HG03135 (cell line): ENCODE results near the gene EYA4.

Source experiments
- ATAC-seq: cut with Tn5 transposase; IDR thresholded peaks from one replicate; pipeline ENCODE4 v1.9.1; 2021; ENCODE audit warnings: mild to moderate bottlenecking, moderate library complexity; ENCODE audit not compliant: unreplicated experiment

EYA4 gene

DNA sequence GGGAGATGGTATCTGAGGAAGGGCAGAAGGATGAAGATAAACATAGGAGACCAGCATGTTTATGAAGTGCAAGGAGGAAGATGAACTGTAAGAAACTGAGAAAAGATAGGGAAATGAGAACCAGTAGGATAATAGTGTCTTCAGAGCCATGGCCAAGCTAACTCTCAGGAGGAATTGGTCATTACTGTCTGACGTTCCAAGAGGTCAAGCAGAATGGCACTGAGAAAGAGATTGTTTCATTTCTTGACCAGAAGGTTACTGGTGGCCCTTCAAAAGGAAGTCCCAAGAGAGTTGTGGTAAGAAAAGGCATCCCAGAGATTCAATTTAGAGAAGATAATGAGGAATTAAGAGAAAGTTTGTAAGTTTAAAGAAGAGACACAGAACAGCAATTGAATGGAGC lies 47.5 kb downstream of the EYA4 start:
- no peak for ATAC-seq

DNA sequence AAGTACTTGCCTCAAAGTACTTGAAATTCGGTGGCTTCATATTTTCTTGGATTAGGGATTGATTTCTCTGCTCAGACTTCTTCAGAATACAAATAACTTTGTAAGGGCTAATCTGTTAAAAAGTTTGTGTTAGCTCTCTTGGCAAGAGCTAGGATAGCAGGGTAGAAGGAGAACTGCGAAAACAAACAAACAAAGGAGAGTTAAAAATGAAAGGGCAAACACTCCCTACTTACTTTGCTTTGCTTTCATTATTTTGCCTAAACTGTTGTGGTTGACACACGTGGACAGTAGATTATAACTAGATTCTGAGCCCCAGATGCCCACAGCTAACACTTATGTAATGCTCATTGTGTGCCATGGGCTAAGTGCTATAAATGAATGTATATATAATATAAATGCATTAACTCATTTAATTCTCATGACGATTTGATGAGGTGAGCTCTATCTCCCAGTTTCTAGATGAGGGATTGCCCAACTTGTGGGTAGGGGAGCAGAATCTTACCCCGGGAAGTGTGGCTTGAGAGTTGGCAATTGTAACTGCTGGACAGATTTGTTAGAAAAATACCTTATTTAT lies 48.7 kb downstream of the EYA4 start:
- no peak for ATAC-seq

DNA sequence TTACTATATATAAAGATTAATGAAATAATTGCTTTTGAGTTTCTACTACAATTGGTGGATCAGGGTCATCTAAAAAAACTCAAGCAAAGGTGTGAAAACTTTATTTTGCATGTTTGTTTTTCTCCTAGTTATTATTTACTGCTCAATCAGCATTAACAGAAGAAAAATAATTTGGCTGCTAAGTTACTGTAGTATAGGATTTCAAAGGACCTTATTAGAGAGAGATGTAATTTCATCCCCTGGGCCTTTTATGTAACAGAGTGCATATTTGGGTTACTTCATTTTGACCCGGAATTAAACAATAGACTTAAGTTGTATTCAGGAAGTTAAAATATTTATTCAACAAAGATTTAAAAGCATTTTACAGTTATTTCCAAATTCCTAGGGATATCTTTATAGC lies 49.8 kb downstream of the EYA4 start:
- no peak for ATAC-seq

DNA sequence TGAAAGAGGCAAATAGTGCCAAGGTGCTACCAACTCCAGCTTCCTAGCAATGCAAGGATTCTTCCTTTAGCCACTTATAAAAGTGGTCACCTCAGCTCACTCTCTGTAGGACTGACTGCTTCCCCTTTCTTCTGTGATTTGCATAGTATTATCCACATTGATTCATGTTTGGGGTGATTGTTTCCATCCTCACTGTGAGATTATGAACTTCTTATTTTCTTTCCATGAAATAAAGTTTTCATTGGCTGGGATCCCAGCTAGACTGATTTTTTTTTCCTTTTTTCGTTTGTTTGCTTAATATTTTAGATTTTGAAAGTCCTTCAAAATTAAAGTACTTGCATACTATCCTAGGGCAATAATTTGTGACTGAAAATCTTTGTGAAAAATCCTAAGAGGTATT lies 50.5 kb downstream of the EYA4 start:
- no peak for ATAC-seq

DNA sequence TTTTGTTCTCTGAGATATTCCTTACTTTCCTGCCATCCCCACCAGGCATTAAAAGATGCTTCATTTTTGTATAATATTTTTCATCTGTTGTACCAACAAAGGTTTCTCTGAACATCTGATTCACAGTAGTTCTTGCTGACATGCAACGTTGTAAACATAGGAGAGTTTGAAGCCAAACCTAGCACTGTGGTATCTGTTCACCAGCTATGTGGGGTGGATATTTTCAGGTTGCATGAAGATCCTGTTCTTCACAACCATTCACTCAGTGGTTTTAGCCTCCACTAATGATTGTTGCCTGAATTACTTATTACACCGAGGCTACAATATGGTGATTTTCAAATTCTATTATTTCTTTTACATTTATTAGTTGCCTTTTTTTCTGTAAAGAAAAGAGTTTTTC lies 56.5 kb downstream of the EYA4 start:
- no peak for ATAC-seq

DNA sequence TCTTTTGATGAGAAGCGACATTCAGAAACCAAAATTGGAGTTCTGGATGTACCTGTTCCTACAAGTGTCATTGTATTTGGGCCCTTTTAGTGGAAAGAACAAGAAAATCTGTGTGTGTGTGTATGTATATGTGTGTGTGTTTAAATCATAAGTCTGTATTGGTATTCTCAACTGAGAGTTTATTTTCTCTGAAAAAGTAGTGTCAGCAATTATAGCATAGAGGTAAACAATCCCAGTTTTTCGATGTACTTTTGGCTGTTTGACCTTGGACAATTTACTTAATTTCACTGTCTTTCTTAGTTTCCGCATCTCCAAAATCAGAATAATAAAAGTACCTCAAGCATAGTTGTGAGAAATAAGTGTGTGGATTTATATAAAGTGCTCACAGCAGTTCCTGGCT lies 57.2 kb downstream of the EYA4 start:
- ATAC-seq: no peak

DNA sequence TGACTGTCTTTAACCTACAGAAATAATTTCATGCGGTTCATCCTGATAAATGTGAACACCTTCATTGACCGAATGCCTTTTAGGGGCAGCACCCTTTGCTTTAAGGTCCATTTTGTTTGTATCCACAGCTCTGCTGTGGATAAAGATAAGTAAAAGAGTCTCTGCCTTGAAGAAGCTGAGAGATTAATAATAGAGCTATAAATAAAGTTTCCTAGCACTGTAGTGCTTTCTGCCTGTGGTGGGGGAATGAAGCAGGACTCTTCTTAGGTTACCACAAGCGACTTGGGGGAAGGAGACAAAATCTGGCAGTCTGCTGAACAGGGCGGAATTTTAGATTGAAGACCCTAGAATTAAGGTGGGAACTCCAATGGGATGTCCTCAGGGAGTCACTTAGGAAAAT lies 57.6 kb downstream of the EYA4 start:
- no peak for ATAC-seq

DNA sequence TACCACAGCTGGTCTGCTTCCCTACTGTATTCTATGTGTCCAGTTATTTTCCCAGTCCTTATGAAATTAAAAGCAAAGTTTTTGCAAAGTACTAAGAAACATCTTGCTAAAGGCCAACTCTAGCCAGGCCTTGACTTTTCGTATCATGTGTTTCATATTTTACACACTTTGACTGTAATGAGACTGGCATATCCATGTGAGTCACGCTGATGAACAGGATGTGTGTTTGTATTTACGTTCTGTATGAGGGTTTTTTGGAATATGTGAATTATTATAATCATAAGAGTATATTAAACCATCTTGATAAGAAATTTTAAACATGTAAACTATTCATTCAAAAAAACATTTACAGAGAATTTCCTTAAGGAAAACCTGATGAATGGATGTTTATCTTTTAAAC lies 59.7 kb downstream of the EYA4 start:
- ATAC-seq: no peak

DNA sequence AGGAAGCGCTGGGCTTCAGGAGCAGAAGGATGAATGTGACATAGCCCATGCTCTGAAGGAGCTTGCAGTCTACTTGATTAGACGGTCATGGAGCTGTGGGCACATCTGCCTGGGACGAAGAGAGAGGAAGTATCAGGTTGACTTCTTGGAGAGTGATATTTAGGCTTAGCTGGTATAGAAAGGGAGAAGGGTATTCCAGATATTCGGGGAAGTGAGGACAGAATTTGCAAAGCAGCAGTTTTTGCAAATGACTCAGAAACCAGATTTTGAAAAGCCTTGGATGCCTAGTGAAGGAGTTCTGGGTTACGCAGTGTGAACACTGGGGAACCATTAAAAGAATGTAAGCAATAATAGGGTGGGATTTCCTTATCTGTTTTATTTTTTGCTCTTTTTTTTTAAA lies 60.7 kb downstream of the EYA4 start:
- ATAC-seq: no peak

DNA sequence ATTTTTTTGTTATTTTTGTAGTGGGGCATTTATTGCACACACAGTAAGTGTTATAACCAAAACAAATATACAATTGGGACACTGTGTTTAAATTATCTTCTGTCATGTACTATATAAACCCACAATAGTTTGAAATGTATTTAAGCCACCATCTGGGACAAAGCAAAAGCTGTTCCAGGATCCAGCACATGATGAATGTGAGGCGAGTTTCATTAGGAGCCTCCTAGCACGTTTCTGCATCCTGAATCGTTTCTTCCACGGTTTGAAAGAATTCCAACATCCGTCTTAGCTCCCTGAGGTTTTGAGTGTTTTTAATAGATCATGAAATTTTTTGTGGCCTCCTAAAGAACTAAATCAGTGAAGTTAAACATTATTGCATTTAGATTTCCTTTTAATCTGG lies 65.8 kb downstream of the EYA4 start:
- ATAC-seq: no peak

DNA sequence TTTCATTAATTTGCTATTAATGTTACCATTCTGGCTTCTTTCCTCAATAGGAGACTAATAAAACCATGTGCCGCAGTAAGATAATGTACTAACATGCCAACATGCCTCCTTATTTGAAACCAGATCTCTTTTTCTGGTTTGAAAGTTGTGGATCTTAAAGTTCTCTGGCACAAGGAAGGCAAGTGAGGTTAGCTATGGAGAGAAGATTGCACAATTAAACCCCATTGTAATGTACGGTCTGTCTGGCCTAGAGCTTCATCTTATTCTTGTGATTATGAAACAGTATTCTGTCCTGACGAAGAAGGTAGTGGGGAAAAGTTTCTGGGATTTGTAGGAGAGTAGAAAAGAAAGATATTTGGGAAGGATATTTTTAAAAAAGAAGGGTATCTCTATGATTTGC lies 68.4 kb downstream of the EYA4 start:
- no peak for ATAC-seq

DNA sequence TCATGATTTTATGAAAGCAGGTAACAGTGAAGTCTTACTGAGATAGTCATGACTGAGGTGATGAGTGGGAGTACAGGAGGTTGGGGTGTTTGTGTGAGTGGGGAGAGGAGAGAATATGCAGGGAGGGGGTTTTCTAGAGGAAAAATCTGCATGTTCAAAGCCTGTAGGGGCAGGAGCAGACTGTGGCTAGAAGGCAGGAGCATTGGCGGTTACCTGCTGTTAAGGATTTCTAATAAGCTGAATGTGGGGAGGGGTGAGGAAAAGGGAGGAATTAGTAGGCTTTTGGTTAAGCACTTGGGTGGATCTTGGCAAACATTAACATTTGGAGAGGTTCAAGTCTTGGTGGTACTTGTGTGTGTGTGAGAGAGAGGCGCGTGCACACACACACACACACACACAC lies 70.8 kb downstream of the EYA4 start:
- ATAC-seq: no peak

DNA sequence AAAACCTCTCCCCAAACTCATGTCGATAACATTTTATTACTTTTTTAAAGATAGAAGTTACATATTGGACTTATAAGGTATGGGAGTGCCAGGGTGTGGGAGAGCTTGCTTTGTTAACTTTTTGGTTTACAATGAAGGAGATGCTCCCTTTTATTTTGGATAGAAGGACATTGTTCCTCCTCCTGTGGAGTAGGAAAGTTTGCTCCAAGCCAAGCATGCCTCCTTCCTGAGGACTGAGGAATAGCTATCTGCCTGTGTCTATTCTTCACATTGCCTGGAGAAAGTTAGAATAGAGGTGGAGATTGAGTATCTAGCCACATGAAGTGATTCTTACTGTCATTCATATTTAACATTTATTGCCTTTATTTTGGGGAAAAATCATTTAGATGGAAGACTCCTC lies 71.9 kb downstream of the EYA4 start:
- ATAC-seq: no peak

DNA sequence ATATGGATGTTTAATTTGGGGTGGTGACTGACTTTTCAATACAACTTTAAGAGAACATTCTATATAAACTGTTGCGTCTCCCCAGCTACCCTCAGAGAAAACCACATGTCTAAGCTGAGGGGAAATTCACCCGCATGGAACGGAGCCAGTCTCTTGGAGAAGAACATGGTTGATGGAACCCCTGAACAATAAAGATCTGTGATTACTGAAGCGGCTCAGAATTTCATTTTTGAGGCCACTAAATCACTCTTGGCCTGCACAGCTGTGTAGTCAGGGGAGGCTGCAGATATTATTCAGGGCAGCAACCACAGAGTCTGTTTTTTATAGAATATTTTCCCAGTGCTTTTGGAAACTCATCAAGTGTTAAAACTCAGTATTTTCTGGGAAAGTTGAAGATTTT lies 73.8 kb downstream of the EYA4 start:
- ATAC-seq: no peak

DNA sequence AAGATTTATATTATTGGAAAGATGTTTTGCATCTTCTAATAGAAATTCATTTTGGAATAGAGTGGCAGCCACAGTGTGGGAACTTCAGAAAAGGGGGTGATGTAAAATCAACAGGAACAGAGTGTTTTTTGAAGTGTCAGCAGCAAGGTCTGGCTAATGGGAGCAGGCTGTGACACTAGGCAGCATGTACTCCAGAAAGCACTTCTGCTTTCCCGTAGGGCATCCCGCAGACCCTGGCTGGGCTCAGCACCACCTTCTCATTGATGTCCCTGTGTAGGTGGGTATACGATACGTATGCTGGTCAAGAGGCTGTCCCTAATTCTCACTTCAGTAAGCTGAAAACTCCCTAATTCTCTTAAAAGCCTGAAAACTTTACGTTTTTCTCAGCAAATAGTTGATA lies 74.7 kb downstream of the EYA4 start:
- ATAC-seq: no peak

DNA sequence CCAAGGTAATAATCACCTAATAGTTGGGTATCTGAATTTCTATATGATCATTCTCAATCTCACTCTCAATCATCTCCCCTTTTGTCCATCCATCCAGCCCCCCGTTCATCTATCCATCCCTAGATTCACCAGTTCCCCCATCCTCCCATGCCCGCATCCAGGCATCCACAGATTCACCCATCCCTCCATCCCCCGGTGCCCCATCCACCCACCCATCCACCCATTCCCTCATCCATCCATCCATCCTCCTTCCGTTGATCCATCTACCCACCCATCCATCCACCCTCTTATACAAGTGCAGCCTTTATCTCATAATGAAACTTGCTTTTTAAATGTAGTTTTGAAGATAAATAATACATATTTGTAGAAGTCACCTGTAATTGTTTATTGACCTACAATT lies 76.5 kb downstream of the EYA4 start:
- ATAC-seq: no peak

DNA sequence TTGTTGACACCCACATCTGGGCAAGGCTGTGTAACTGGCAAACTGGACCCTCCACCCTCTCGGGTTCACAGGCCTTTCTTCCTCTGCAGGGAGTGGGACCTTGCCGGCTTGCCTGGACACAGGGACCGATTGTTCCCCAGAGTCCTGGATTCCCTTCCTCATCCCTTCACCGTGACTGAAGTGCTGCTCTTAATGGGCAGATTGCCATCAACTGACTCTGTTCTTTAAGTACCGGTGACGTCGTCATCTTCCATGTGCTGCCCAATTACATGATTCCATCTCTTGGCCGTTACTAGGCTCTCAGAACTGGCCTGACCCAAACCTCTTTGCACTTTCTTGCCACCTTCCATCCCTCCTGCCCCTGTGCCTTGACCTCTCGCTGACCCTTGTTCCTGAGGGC lies 85.4 kb downstream of the EYA4 start:
- ATAC-seq: no peak

DNA sequence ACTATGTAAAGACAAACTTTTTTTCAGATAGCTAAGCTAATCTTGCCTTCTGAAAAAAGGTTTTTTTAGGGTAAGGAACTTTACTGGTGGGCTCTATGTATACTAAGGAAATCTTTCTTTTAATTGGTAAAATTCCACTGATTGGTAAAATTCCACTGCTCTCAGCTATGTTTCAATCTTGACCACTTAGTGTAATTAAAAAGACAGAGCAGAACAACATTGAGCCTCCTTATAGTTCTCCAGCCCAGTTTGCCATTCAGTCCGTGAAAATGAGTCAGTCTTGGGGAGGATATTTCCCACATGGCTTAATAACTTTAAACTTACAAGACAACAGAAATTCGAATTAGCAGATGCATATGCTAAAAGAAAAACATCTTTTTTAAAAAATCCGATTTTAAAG lies 92.7 kb downstream of the EYA4 start:
- ATAC-seq: no peak

DNA sequence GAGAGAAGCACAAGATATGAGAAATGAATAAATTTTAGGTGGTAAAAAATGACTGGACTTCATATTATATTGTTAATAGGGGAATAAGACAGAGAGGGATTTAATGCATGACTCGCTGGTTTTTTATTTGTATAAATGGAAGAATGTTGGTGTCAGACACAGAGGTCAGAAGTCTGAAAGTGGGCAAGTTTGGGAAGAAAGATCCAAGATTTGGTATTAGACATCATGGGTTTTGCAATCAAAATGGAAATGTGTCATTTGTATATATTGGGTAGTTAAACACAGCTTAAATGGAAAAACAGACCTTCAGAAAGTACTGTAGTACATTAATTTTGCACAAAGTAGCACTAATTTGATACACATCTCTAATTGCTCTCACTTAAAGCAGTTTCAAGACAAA lies 96.2 kb downstream of the EYA4 start:
- ATAC-seq: no peak

DNA sequence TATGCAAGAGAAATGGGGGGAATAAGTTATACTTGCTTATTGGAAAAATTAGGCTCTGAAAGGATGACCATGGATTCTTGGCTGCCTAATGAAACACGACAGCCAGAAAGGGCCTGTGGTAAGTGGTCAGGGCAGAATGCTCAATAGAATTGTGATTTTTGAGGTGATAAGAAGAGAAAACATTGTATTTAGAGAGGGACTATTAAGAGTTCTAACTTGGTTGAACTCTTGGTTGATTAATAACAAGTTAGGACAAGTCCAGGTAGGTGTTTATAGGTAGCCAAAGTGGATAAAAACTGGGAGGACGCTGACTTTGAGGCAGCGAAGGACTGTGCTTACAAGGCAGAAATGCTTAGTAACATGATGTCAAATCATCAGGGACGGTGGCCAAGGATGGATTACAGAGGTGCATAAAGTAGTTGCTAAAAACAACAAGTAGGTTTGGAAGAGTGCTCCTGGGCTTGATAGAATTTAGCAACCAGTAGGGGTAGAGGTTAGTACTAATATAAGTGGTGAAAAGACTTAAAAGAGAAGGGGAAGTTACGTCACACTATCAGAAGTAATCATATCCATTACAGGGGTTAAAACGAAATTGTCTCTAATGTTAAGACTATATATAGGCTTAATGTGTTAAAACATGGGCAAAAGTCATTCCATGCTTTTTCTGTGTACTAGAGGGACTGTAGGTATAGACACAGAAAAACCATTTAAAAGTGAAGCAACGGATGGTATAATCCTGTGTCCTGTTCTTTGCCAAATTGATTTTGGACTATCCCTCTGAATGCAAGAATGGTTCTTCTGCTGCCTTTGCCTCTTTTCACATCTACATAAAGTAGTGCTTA lies 98.6 kb downstream of the EYA4 start:
- ATAC-seq: no peak

DNA sequence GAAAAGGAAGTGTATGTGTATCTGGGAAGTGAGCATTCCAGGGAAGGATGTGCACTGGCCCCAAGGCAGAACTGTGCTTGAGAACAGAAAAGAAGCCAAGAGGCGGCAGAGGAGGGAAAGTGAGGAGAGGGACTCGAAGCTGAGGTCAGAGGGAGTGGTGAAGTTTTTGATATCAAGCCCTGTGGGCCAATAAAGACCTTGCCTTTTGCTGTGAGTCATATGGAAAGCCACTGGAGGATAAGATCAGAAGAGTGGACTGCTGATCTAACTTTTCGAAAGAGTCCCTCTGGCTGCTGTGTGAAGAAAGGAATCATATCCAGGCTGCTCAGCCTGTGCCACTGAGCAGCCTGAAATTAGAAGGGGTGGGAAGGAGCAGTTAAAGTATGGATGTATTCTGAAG lies 99.4 kb downstream of the EYA4 start:
- ATAC-seq: no peak

DNA sequence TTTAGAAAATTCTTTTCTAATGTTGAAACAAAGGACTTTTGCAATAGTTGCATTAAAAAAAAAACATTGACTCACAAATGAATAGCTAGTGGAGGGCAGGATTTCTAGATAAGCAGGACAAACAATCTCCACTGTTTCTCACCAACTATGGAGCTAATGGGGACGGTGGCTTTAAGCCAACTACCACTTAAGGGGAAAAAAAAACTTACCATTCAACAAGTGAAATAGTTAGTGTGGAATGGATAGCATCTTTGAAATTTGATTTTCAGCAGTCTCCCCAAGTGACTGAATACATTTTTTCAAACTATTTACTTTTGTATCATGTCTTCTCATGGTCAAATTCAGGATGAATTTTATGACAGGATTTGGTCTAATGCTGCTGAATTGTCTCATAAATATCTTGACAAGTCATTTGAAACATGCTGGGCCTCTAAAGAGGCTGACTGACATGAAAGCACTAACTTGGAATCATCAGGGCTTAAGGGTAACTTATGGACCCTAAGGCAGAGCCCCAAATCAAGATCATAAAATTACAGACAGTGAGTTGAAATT lies 100.5 kb downstream of the EYA4 start:
- no peak for ATAC-seq

DNA sequence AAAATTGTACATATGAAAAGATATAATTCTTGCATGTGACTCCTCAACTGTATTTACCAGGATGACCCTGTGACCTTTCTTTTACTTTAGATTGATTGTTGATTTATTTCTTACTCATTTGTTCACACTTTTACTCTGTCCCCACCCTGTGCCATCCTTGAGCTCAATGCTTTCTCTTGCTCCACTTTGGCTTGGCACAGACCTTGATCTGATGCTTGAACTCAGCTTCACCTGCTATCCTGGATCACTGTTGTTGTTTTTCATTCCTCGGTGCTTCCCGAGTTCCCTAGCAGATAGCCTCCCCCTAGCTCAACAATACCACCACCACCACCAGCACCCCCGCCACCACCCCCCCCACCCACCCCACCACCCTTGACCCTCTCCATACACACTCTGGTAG lies 102.1 kb downstream of the EYA4 start:
- ATAC-seq: no peak
